Activated CD4-positive, alpha-beta T cell treated with anti-CD3 and anti-CD28 coated beads, Interleukin-2, amount 10 ng/mL, durations not matched to agents 7 days and 5 days (primary cell): ENCODE data around the gene ARHGEF37. TPM values are rescaled to one million over a fixed set of nuclear protein-coding genes. Genes with fewer than 3 reads are reported as not detected.
"Not testable (repeated sequence)": the region's sequence is repeated elsewhere in the genome, so short reads cannot be mapped to it uniquely, and the experiment has no call there.

Source experiments
- CTCF ChIA-PET: fragments of 350-600 bp; sonication (Branson Sonifier 250); formaldehyde crosslinking; loops from one replicate; lab custom pipeline; 2021; ENCODE audit warnings: antibody characterized with exemption; lab: Charles Lee
- POLR2A ChIA-PET: fragments of 350-600 bp; sonication (Branson Sonifier 250); formaldehyde crosslinking; loops from one replicate; lab custom pipeline; 2021; ENCODE audit warnings: antibody characterized with exemption; lab: Charles Lee
- DNase-seq: peaks from one replicate; pipeline ENCODE4 v3.0.0-alpha.2; 2020
- H3K27ac Mint-ChIP-seq: one replicate; pipeline ENCODE4 v1.8.0; 2021; ENCODE audit warnings: mild to moderate bottlenecking, moderate library complexity, mixed read lengths
- H3K27me3 Mint-ChIP-seq: one replicate; pipeline ENCODE4 v1.8.0; 2021; ENCODE audit warnings: mixed read lengths
- H3K36me3 Mint-ChIP-seq: one replicate; pipeline ENCODE4 v1.8.0; 2021; ENCODE audit warnings: low read depth, mixed read lengths
- H3K4me1 Mint-ChIP-seq: one replicate; pipeline ENCODE4 v1.8.0; 2021; ENCODE audit warnings: mixed read lengths
- H3K4me3 Mint-ChIP-seq: one replicate; pipeline ENCODE4 v1.8.0; 2021; ENCODE audit warnings: mild to moderate bottlenecking, moderate library complexity, mixed read lengths
- H3K9me3 Mint-ChIP-seq: one replicate; pipeline ENCODE4 v1.8.0; 2021; ENCODE audit warnings: mixed read lengths
- total RNA-seq, 2 experiments: library from RNA; stranded (reverse); gene quantifications; one replicate each; pipeline ENCODE4 v1.2.3, GENCODE V29; 2021

The ARHGEF37 gene
- total RNA-seq, 2 experiments from 2014 or later: 0.37 to 0.52 TPM

GRCh38 chr5:149594206-149594895 lies 13.1 kb downstream of the ARHGEF37 start:
- DNase-seq: no peak
- H3K4me3 Mint-ChIP-seq: no peak overlapping the region
- ChIA-PET POLR2A (no interaction called here), CTCF (interaction anchor here (0.7 to 1.8 kb wide), 2 partner anchors 15 to 24 kb away, joined by 3 to 5 read pairs; no protein-coding TSS in a partner anchor)
- peaks cover 4% of the 10 kb centered on the region for H3K27me3 Mint-ChIP-seq
- H3K27ac Mint-ChIP-seq: no peak overlapping the region
- H3K4me1 Mint-ChIP-seq: no peaks in the 10 kb centered on the region
- no peaks in the 10 kb centered on the region for H3K9me3 Mint-ChIP-seq
- no peaks in the 10 kb centered on the region for H3K36me3 Mint-ChIP-seq

GRCh38 chr5:149595105-149595504 lies 13.8 kb downstream of the ARHGEF37 start:
- CTCF ChIA-PET, DNase-seq, H3K9me3 Mint-ChIP-seq, H3K4me1 Mint-ChIP-seq, POLR2A ChIA-PET, H3K27ac Mint-ChIP-seq, H3K27me3 Mint-ChIP-seq, H3K36me3 Mint-ChIP-seq, H3K4me3 Mint-ChIP-seq: not testable (repeated sequence)

- Mint-ChIP-seq H3K4me3 (no peak overlapping the region), H3K27me3 (peaks cover 6% of the 10 kb centered on the region), H3K36me3 (no peaks in the 10 kb centered on the region), H3K4me1 (no peaks in the 10 kb centered on the region), H3K27ac (no peak overlapping the region), H3K9me3 (no peaks in the 10 kb centered on the region)
- no peak for DNase-seq
- CTCF ChIA-PET: interaction anchor here (0.6 to 1.2 kb wide), 2 partner anchors 22 to 242 kb away, joined by 3 to 7 read pairs; no protein-coding TSS in a partner anchor
- POLR2A ChIA-PET: no interaction called here
Measured at GRCh38 chr5:149596712-149597111, 15.4 kb downstream of the ARHGEF37 start.

- peaks cover 7% of the 10 kb centered on the region for H3K27me3 Mint-ChIP-seq
- DNase-seq: no peak
- H3K4me1 Mint-ChIP-seq: no peaks in the 10 kb centered on the region
- ChIA-PET POLR2A (no interaction called here), CTCF (interaction anchor here (0.5 to 1.0 kb wide), 5 partner anchors 10 to 1751 kb away, joined by 3 to 5 read pairs (median 3); no protein-coding TSS in a partner anchor)
- no peak overlapping the region for H3K27ac Mint-ChIP-seq
- no peaks in the 10 kb centered on the region for H3K9me3 Mint-ChIP-seq
- H3K4me3 Mint-ChIP-seq: no peak overlapping the region
- H3K36me3 Mint-ChIP-seq: no peaks in the 10 kb centered on the region
Measured at GRCh38 chr5:149597618-149598017, 16.3 kb downstream of the ARHGEF37 start.

GRCh38 chr5:149598234-149598633 lies 16.9 kb downstream of the ARHGEF37 start:
- H3K4me3 Mint-ChIP-seq, POLR2A ChIA-PET, H3K9me3 Mint-ChIP-seq, H3K4me1 Mint-ChIP-seq, H3K27ac Mint-ChIP-seq, H3K36me3 Mint-ChIP-seq, H3K27me3 Mint-ChIP-seq, DNase-seq: not testable (repeated sequence)
- CTCF ChIA-PET: interaction anchor here (0.5 to 1.0 kb wide), 4 partner anchors 11 to 84 kb away, joined by 3 to 5 read pairs (median 4); no protein-coding TSS in a partner anchor

- Mint-ChIP-seq H3K27ac (no peak overlapping the region), H3K9me3 (no peaks in the 10 kb centered on the region), H3K36me3 (no peaks in the 10 kb centered on the region), H3K27me3 (peaks cover 7% of the 10 kb centered on the region), H3K4me1 (no peaks in the 10 kb centered on the region), H3K4me3 (no peak overlapping the region)
- ChIA-PET CTCF (interaction anchor here (0.5 to 0.7 kb wide), 2 partner anchors 16 to 125 kb away, joined by 4 read pairs; no protein-coding TSS in a partner anchor), POLR2A (no interaction called here)
- no peak for DNase-seq
Measured at GRCh38 chr5:149598966-149599365, 17.7 kb downstream of the ARHGEF37 start.

- H3K27me3 Mint-ChIP-seq: peaks cover 4% of the 10 kb centered on the region
- POLR2A ChIA-PET: no interaction called here
- CTCF ChIA-PET: interaction anchor here (0.5 kb wide), 1 partner anchor 125 kb away, joined by 4 read pairs; no protein-coding TSS in a partner anchor
Measured at GRCh38 chr5:149599375-149599774, 18.1 kb downstream of the ARHGEF37 start.

GRCh38 chr5:149600932-149601331 lies 19.6 kb downstream of the ARHGEF37 start:
- Mint-ChIP-seq H3K27me3 (peaks cover 3% of the 10 kb centered on the region), H3K36me3 (peaks cover 1% of the 10 kb centered on the region), H3K9me3 (no peaks in the 10 kb centered on the region), H3K27ac (no peak overlapping the region), H3K4me3 (no peak overlapping the region), H3K4me1 (peaks cover 2% of the 10 kb centered on the region)
- POLR2A ChIA-PET: no interaction called here
- CTCF ChIA-PET: interaction anchor here (0.8 to 0.9 kb wide), 2 partner anchors 10 to 19 kb away, joined by 3 to 6 read pairs; partner anchors contain the start of gene ARHGEF37
- DNase-seq: no peak

More at GRCh38 chr5:149599375-149599774, 18.1 kb downstream of the ARHGEF37 start:
- no peaks in the 10 kb centered on the region for H3K9me3 Mint-ChIP-seq
- no peak overlapping the region for H3K27ac Mint-ChIP-seq
- H3K36me3 Mint-ChIP-seq: no peaks in the 10 kb centered on the region
- no peaks in the 10 kb centered on the region for H3K4me1 Mint-ChIP-seq
- DNase-seq: no peak
- no peak overlapping the region for H3K4me3 Mint-ChIP-seq

- H3K4me3 Mint-ChIP-seq: no peak overlapping the region
- no peaks in the 10 kb centered on the region for H3K9me3 Mint-ChIP-seq
- POLR2A ChIA-PET: no interaction called here
- peaks cover 3% of the 10 kb centered on the region for H3K27me3 Mint-ChIP-seq
- CTCF ChIA-PET: interaction anchor here (1.0 kb wide), 1 partner anchor 12 kb away, joined by 3 read pairs; no protein-coding TSS in a partner anchor
- no peak overlapping the region for H3K27ac Mint-ChIP-seq
- H3K4me1 Mint-ChIP-seq: peaks cover 11% of the 10 kb centered on the region
- no peak for DNase-seq
- peaks cover 2% of the 10 kb centered on the region for H3K36me3 Mint-ChIP-seq
Measured at GRCh38 chr5:149603210-149603609, 21.9 kb downstream of the ARHGEF37 start.

GRCh38 chr5:149603920-149604319 lies 22.6 kb downstream of the ARHGEF37 start:
- POLR2A ChIA-PET: no interaction called here
- Mint-ChIP-seq H3K36me3 (peaks cover 2% of the 10 kb centered on the region), H3K4me1 (peaks cover 11% of the 10 kb centered on the region), H3K27ac (no peak overlapping the region), H3K4me3 (no peak overlapping the region), H3K9me3 (no peaks in the 10 kb centered on the region), H3K27me3 (peaks cover 3% of the 10 kb centered on the region)
- DNase-seq: no peak
- CTCF ChIA-PET: interaction anchor here (1.0 kb wide), 2 partner anchors 13 to 52 kb away, joined by 3 to 4 read pairs; partner anchors contain the start of gene CSNK1A1

- Mint-ChIP-seq H3K4me3 (no peak overlapping the region), H3K36me3 (peaks cover 2% of the 10 kb centered on the region), H3K27ac (no peak overlapping the region), H3K27me3 (peaks cover 3% of the 10 kb centered on the region), H3K4me1 (peaks cover 11% of the 10 kb centered on the region), H3K9me3 (no peaks in the 10 kb centered on the region)
- DNase-seq: no peak
- CTCF ChIA-PET: interaction anchor here (1.0 to 2.3 kb wide), 3 partner anchors 13 to 53 kb away, joined by 3 to 7 read pairs (median 4); partner anchors contain the start of gene CSNK1A1
- POLR2A ChIA-PET: interaction anchor here (0.6 kb wide), 1 partner anchor 456 kb away, joined by 4 read pairs; no protein-coding TSS in a partner anchor
Measured at GRCh38 chr5:149604321-149604720, 23.0 kb downstream of the ARHGEF37 start.

GRCh38 chr5:149605354-149605997 lies 24.2 kb downstream of the ARHGEF37 start:
- no peak overlapping the region for H3K4me3 Mint-ChIP-seq
- POLR2A ChIA-PET: no interaction called here
- H3K27me3 Mint-ChIP-seq: peaks cover 3% of the 10 kb centered on the region

More at GRCh38 chr5:149605354-149605997, 24.2 kb downstream of the ARHGEF37 start:
- Mint-ChIP-seq H3K9me3 (peaks cover 2% of the 10 kb centered on the region), H3K27ac (no peak overlapping the region), H3K36me3 (peaks cover 2% of the 10 kb centered on the region), H3K4me1 (peaks cover 11% of the 10 kb centered on the region)
- CTCF ChIA-PET: interaction anchor here (0.6 to 2.3 kb wide), 4 partner anchors 9 to 50 kb away, joined by 3 to 7 read pairs (median 4); no protein-coding TSS in a partner anchor
- DNase-seq: no peak
